SHP77 (cell line): Measurements from ENCODE around the gene UPP1.

Experiments
- DNase-seq, 2 experiments: peaks; one replicate each; lab custom pipeline; 2025; lab: John Stamatoyannopoulos, UW

UPP1 gene

GRCh38 chr7:48085942-48086341 is 3.1 kb upstream of the UPP1 start:
- DNase-seq = no peak

- no peak for DNase-seq
Observed at GRCh38 chr7:48087349-48087748, 1.7 kb upstream of the UPP1 start.

GRCh38 chr7:48088559-48089045 is 463 bp upstream of the UPP1 start:
- peak; percentile 79 to 94 for DNase-seq

GRCh38 chr7:48090095-48090805 is 1.2 kb downstream of the UPP1 start:
- DNase-seq = peak in 1 of 2 experiments; percentile 5

- DNase-seq = no peak
Observed at GRCh38 chr7:48091506-48092433, 2.7 kb downstream of the UPP1 start.

- DNase-seq = no peak
Observed at GRCh38 chr7:48094861-48095293, 5.8 kb downstream of the UPP1 start.

GRCh38 chr7:48096273-48096672 is 7.2 kb downstream of the UPP1 start:
- no peak for DNase-seq

GRCh38 chr7:48097521-48098231 is 8.6 kb downstream of the UPP1 start:
- no peak for DNase-seq

GRCh38 chr7:48098846-48099245 is 9.8 kb downstream of the UPP1 start:
- DNase-seq = no peak

- no peak for DNase-seq
Observed at GRCh38 chr7:48099781-48100180, 10.7 kb downstream of the UPP1 start.

- no peak for DNase-seq
Observed at GRCh38 chr7:48101352-48101751, 12.3 kb downstream of the UPP1 start.

GRCh38 chr7:48101968-48102367 is 12.9 kb downstream of the UPP1 start:
- DNase-seq = peak; percentile 87 to 90

- DNase-seq = no peak
Observed at GRCh38 chr7:48102530-48102929, 13.5 kb downstream of the UPP1 start.

- no peak for DNase-seq
Observed at GRCh38 chr7:48105045-48105444, 16.0 kb downstream of the UPP1 start.

- no peak for DNase-seq
Observed at GRCh38 chr7:48106906-48107659, 18.0 kb downstream of the UPP1 start.

- DNase-seq = no peak
Observed at GRCh38 chr7:48107926-48108472, 18.9 kb downstream of the UPP1 start.

GRCh38 chr7:48108959-48109847 is 20.1 kb downstream of the UPP1 start:
- no peak for DNase-seq

- DNase-seq = peak; percentile 57 to 63
Observed at GRCh38 chr7:48109848-48110663, 21.0 kb downstream of the UPP1 start.

GRCh38 chr7:48110868-48111267 is 21.8 kb downstream of the UPP1 start:
- no peak for DNase-seq
